Large intestine (tissue), 3 donors: Measurements from ENCODE around the gene TDP1. TPM values are rescaled to one million over a fixed set of nuclear protein-coding genes. Genes with fewer than 3 reads are reported as not detected.
"Not testable (repeated sequence)": the region's sequence is repeated elsewhere in the genome, so short reads cannot be mapped to it uniquely, and the experiment has no call there.

Source experiments
- DNase-seq, 2 donors: peaks; one replicate each; pipeline versions ENCODE4 v3.0.0 to v3.0.0-alpha.2; 2013
- H3K27ac ChIP-seq: one replicate; pipeline ENCODE4 v1.5.1; 2013; ENCODE audit warnings: low read length
- H3K27me3 ChIP-seq: 2 replicates; pipeline ENCODE4 v1.6.1; 2013; ENCODE audit warnings: low read length; ENCODE audit not compliant: control insufficient read depth, insufficient read depth
- H3K36me3 ChIP-seq: 2 replicates; pipeline ENCODE4 v1.6.1; 2013; ENCODE audit warnings: low read length; ENCODE audit not compliant: control insufficient read depth, insufficient read depth
- H3K4me1 ChIP-seq: one replicate; pipeline ENCODE4 v1.6.1; 2013; ENCODE audit warnings: low read length; ENCODE audit not compliant: control insufficient read depth, insufficient read depth
- H3K4me3 ChIP-seq: one replicate; pipeline ENCODE4 v1.5.1; 2013; ENCODE audit warnings: low read length
- H3K9me3 ChIP-seq: one replicate; pipeline ENCODE4 v1.6.1; 2013; ENCODE audit warnings: mild to moderate bottlenecking, low read depth, low read length, moderate library complexity; ENCODE audit not compliant: control insufficient read depth
- WGBS: methylation state at CpG from one replicate; pipeline ENCODE4 v1.1.5; 2013; ENCODE audit warnings: low lambda C conversion rate; ENCODE audit not compliant: insufficient coverage; 5-methylcytosine and 5-hydroxymethylcytosine counted together
- polyA plus RNA-seq: library from polyadenylated mRNA; unstranded; fragments of 120-200 nt; gene quantifications from one replicate; pipeline ENCODE4 v1.2.1, GENCODE V29; 2013

Gene TDP1
- polyA plus RNA-seq, 1 donor, result 17.2 TPM

DNA sequence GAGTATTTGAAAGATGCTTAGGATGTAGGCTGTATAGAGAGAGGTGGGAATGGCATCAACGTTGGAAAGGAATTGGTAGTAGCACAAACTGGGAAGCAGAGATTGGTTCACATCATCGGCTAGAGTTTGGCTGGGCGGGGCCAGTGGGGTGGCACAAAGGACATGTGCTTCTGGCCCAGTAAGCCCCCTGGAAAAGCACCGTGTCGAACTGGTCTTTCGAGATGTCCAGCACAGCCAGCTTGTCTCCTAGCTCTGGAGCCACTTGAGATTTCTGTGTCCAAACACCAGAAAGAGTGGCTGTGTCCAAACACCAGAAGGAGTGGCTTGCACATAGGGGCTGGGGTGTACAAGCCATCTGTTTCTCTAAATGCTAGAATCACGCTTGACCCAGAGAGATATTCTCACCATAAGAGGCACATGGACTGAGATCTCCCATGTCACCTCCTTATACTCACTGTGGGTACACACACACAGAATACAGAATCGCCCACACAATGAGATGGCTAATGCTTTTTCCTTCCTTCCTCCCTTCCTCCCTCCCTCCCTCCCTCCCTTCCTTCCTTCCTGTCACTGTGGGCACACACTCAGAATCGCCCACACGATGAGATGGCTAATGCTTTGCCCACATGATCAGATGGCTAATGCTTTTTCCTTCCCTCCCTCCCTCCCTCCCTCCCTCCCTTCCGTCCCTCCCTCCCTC, 64.2 kb downstream of the TDP1 start:
- whole genome bisulfite sequencing, result 67% methylated on average over 2 of the region's 11 CpGs
- no peak for DNase-seq
- no peak overlapping the region for H3K4me3 ChIP-seq
- no peaks in the 10 kb centered on the region for H3K4me1 ChIP-seq
- no peaks in the 10 kb centered on the region for H3K27me3 ChIP-seq
- H3K36me3 ChIP-seq, result peaks cover 54% of the 10 kb centered on the region
- no peak overlapping the region for H3K27ac ChIP-seq
- H3K9me3 ChIP-seq, result no peaks in the 10 kb centered on the region

DNA sequence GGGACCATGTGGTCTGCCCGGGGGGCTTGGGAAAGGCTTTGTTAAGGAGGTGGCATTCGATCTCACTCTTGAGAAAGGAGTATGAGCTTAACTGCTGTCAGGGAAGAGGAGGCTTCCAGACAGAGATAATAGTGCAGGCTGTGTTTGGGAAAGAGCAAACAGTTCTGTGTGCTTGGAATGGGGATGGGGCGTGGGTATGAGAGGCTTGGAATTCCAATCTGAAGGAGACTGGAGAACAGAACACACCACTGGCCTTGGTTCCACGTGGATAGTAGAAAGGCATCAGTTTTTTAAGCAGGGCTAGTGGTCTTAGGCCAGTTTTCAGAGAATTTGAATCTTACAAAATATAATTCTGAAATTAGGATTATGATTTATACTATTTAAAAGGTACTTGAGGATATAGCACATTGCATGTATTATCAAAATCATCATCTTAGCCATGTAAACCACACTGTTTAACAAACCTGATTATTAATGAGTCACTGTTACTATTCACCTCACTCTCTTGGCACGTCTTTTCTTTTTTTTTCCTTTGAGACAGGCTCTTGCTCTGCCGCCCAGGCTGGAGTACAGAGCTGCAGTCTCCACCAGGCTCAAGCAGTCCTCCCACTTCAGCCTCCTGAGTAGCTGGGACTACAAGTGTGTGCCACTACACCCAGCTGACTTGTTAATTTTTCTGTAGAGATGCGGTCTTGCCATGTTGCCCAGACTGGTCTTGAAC, 67.6 kb downstream of the TDP1 start:
- 100% methylated on average over 2 of the region's 7 CpGs for WGBS
- Histone ChIP-seq H3K27me3 (no peaks in the 10 kb centered on the region), H3K9me3 (no peaks in the 10 kb centered on the region), H3K4me3 (no peak overlapping the region), H3K27ac (no peak overlapping the region), H3K36me3 (peaks cover 45% of the 10 kb centered on the region), H3K4me1 (no peaks in the 10 kb centered on the region)
- no peak for DNase-seq

DNA sequence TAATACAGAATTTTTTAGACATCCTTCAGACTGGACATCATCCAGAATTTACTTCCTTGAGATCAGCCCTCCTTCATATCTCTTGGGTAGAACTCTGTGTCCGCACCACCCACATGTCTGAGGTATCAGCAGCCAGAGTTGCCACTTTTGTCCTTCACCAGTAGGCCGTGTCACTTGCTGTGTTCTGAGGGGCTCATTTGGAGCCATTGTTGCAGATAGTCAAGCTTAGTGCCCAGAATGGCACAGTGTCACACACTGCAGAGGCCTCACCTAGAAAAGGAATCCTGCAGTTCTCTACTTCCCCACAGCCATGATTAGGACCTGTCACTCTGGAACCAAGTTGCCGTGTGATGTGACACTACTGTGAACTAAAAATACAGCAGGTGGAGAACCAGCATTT, 69.2 kb downstream of the TDP1 start:
- Histone ChIP-seq H3K27me3 (no peaks in the 10 kb centered on the region), H3K36me3 (peaks cover 37% of the 10 kb centered on the region), H3K4me3 (no peak overlapping the region), H3K4me1 (no peaks in the 10 kb centered on the region), H3K9me3 (no peaks in the 10 kb centered on the region), H3K27ac (no peak overlapping the region)
- DNase-seq, result no peak
- no CpG with 5 or more reads among the region's 3 CpGs for WGBS

DNA sequence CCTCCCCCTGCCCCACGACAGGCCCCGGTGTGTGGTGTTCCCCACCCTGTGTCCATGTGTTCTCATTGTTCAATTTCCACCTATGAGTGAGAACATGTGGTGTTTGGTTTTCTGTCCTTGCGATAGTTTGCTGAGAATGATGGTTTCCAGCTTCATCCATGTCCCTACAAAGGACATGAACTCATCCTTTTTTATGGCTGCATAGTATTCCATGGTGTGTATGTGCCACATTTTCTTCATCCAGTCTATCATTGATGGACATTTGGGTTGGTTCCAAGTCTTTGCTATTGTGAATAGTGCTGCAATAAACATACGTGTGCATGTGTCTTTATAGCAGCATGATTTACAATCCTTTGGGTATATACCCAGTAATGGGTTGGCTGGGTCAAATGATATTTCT, 70.9 kb downstream of the TDP1 start:
- no CpG with 5 or more reads among the region's 4 CpGs for WGBS
- not testable (repeated sequence) for H3K9me3 ChIP-seq, H3K4me3 ChIP-seq, DNase-seq, H3K27me3 ChIP-seq, H3K27ac ChIP-seq, H3K4me1 ChIP-seq
- H3K36me3 ChIP-seq, result peaks cover 35% of the 10 kb centered on the region

DNA sequence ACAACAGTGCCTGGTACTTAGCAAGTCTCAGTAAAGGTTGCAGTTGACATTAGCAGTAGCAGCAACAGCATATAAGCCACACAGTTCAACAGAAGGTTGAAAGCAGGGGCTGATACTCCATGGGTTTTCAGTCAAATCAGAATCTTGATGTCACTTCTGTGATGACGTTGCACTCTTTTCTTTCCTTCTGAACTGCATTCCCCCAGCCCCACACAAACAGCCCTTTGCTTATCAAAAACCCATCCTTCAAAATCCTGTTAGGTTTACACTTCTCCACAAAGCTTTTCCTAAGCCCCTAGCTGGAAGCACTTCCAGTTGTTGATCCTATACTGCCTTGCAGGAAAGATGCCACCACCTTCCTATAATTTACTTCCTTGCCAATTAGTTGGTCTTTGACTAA, 72.1 kb downstream of the TDP1 start:
- peaks cover 33% of the 10 kb centered on the region for H3K36me3 ChIP-seq
- H3K4me3 ChIP-seq, result no peak overlapping the region
- no peak for DNase-seq
- WGBS, result no CpG with 5 or more reads among the region's 1 CpG
- H3K9me3 ChIP-seq, result no peaks in the 10 kb centered on the region
- no peaks in the 10 kb centered on the region for H3K4me1 ChIP-seq
- H3K27ac ChIP-seq, result no peak overlapping the region
- H3K27me3 ChIP-seq, result no peaks in the 10 kb centered on the region

DNA sequence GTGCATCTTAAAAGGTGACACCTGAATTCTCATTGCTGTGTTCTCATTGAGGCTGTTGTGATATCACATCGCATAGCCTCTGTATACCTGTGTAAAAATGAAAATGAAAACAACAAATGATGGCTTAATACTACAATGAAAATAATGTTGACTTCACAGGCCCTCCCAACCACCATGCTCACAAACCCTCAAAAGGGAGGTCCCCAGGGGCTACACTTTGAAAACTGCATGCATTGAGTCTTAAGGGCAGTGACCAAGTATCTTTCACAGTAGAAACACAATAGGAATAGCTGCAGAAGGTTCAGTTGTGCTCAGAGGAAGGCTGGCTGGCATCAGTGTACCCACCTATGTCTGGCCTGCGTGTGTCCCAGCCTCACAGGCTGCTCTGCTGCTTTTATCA, 78.4 kb downstream of the TDP1 start:
- no peak overlapping the region for H3K4me3 ChIP-seq
- H3K36me3 ChIP-seq, result peaks cover 46% of the 10 kb centered on the region
- no peaks in the 10 kb centered on the region for H3K4me1 ChIP-seq
- no CpG with 5 or more reads among the region's 2 CpGs for WGBS
- no peak for DNase-seq
- no peaks in the 10 kb centered on the region for H3K27me3 ChIP-seq
- H3K27ac ChIP-seq, result no peak overlapping the region
- H3K9me3 ChIP-seq, result no peaks in the 10 kb centered on the region

DNA sequence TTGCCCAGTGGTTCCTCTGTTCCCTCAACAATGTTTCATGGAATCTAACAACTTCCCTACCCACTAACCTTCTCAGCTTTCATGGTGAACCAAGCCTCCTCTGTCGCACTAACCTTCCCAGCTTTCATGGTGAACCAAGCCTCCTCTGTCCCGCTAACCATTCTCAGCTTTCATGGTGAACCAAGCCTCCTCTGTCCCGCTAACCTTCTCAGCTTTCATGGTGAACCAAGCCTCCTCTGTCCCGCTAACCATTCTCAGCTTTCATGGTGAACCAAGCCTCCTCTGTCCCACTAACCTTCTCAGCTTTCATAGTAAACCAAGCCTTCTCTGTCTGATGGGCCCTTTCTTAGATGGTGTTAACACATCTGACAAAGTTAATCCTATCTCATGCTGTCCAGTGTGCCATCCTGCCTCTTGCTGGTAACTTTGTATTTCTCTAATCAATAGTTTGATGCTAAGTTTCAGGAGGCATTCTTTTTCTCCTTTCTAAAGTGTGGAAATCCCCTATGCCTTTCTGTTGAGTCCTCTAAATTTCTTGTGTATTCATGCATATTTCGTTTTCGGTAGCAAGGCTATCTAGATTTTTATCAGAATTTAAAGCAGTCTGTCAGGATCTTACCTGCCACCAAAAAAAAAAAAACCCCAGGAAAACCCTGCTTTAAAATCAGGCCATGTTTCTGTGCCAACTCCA, 79.3 kb downstream of the TDP1 start:
- no peak for DNase-seq
- Histone ChIP-seq H3K27me3 (no peaks in the 10 kb centered on the region), H3K9me3 (no peaks in the 10 kb centered on the region), H3K36me3 (peaks cover 47% of the 10 kb centered on the region), H3K27ac (no peak overlapping the region), H3K4me1 (no peaks in the 10 kb centered on the region), H3K4me3 (no peak overlapping the region)
- 100% methylated on average over 1 of the region's 6 CpGs for WGBS

DNA sequence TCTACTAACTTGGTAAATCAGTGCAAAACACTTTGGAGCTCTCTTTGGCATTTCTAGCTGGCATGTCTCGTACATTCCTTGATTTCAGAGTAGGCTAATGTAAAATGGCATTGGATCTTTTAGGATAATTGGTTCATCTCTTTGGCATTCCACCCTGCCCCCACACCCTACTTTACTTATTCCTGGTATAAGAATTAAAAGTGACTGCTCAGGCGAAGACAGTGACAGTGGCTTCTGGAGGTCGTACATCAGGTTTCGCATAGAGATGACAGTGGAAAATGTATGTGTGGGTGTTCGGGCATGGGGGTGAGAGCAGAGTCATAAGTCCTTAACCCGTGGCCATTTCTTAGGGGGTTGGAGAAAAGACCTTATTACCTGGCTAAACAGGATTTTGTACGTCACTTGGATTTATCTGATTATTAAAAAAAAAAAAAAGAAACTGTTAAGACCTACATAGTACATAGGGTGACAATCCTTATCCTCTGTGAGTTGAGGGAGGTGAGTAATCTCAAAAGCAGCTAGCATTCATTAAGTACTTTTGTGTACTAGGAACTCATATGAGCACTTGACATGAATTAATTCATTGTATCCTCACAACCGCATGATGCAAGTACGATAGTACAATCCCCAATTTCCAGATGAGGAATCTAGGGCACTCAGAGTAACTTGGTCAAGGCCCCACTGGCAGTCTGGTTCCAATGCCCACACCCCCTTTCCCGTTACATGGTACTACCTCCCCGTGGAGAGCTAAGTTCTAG, 83.7 kb downstream of the TDP1 start:
- H3K9me3 ChIP-seq, result no peaks in the 10 kb centered on the region
- no peak for DNase-seq
- H3K27ac ChIP-seq, result no peak overlapping the region
- H3K36me3 ChIP-seq, result peaks cover 35% of the 10 kb centered on the region
- H3K4me1 ChIP-seq, result no peaks in the 10 kb centered on the region
- H3K4me3 ChIP-seq, result no peak overlapping the region
- WGBS, result no CpG with 5 or more reads among the region's 11 CpGs
- H3K27me3 ChIP-seq, result no peaks in the 10 kb centered on the region

DNA sequence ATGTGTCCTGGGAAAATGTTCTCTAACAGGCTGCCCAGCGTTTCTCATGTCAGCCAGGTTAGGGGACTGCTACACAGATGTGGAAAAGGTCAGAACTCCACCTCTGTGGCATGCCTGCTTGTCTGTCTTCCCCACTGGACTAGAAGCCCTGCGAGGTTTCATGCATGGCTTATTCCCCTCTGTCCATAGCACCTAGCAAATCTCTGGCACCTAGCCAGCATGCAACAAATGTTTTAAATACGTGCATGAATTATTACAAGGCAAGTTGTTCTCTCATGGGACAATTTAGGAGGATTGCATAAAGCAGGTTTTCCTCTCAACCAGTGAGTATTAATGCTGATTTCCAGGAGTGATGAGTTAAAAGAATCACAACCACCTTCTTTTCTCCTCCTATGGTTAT, 84.7 kb downstream of the TDP1 start:
- no peak overlapping the region for H3K27ac ChIP-seq
- H3K9me3 ChIP-seq, result no peaks in the 10 kb centered on the region
- DNase-seq, result no peak
- no peak overlapping the region for H3K4me3 ChIP-seq
- no peaks in the 10 kb centered on the region for H3K4me1 ChIP-seq
- H3K27me3 ChIP-seq, result no peaks in the 10 kb centered on the region
- no CpG with 5 or more reads among the region's 3 CpGs for WGBS
- peaks cover 27% of the 10 kb centered on the region for H3K36me3 ChIP-seq
